Measurements from ENCODE around the gene CAPN5.

DNA sequence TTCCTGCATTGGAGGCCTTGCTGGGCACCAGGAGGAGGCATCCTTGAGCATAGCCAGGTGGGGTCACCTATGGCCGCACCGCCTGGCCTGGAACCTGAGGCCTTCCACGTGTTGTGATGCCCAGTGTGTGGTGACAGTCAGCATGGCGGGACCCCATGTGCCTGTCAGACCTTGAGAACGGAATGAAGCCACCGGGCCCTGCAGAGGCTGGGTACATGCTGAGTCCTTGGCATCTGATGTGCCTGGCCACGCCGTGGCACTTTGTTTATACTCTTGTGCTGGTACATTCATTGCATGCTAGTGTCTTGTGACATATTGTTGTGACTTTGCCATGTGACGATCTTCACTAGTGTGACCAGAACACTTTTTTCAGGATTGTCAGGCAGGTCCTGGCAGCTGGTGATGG lies 52.8 kb downstream of the CAPN5 start:
- TF ChIP-seq EZH2 (IDR thresholded peaks at IDR 0.05; ENCODE audit: borderline replicate concordance, low read length) = no peak
- TF ChIP-seq, protein P1, sequence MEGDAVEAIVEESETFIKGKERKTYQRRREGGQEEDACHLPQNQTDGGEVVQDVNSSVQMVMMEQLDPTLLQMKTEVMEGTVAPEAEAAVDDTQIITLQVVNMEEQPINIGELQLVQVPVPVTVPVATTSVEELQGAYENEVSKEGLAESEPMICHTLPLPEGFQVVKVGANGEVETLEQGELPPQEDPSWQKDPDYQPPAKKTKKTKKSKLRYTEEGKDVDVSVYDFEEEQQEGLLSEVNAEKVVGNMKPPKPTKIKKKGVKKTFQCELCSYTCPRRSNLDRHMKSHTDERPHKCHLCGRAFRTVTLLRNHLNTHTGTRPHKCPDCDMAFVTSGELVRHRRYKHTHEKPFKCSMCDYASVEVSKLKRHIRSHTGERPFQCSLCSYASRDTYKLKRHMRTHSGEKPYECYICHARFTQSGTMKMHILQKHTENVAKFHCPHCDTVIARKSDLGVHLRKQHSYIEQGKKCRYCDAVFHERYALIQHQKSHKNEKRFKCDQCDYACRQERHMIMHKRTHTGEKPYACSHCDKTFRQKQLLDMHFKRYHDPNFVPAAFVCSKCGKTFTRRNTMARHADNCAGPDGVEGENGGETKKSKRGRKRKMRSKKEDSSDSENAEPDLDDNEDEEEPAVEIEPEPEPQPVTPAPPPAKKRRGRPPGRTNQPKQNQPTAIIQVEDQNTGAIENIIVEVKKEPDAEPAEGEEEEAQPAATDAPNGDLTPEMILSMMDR (conservative IDR thresholded peaks at IDR 0.05 in 1 of 2, IDR thresholded peaks at IDR 0.05 in 1 of 2; ENCODE audit: extremely low read depth in 1 of 2, insufficient read depth in 1 of 2, low read depth in 1 of 2, low read length in 2 of 2) = no peak

Data from mammary epithelial cell (primary cell).